WERI-Rb-1 (cell line): ENCODE data around the gene SHE.

Source experiments
- DNase-seq: peaks from one replicate; pipeline ENCODE4 v3.0.0-alpha.2; 2020
- H3K27ac ChIP-seq: fragments of 250-450 bp; sonication (Bioruptor Pico); 2 replicates; pipeline ENCODE4 v1.5.1; 2020; ENCODE audit warnings: mild to moderate bottlenecking, moderate library complexity
- H3K27me3 ChIP-seq: fragments of 250-450 bp; sonication (Bioruptor Pico); 2 replicates; pipeline ENCODE4 v1.5.1; 2021; ENCODE audit warnings: mild to moderate bottlenecking, low read depth, moderate library complexity; ENCODE audit not compliant: insufficient read depth, severe bottlenecking
- H3K36me3 ChIP-seq: fragments of 250-450 bp; sonication (Bioruptor Pico); 2 replicates; pipeline ENCODE4 v1.5.1; 2020; ENCODE audit warnings: mild to moderate bottlenecking, moderate library complexity
- H3K4me3 ChIP-seq: 2 replicates; pipeline ENCODE4 v1.5.1; 2011; ENCODE audit warnings: low read depth, mild to moderate bottlenecking, control low read depth, low read length
- H3K9me3 ChIP-seq: fragments of 250-450 bp; sonication (Bioruptor Pico); 2 replicates; pipeline ENCODE4 v1.5.1; 2021; ENCODE audit warnings: mild to moderate bottlenecking, moderate library complexity; ENCODE audit not compliant: severe bottlenecking
- TF ChIP-seq, protein P1 (sequence below): IDR thresholded peaks from 2 replicates; pipeline ENCODE4 v1.5.1; 2011; ENCODE audit warnings: low read depth, mild to moderate bottlenecking, control low read depth, inconsistent platforms, low read length

SHE gene

DNA sequence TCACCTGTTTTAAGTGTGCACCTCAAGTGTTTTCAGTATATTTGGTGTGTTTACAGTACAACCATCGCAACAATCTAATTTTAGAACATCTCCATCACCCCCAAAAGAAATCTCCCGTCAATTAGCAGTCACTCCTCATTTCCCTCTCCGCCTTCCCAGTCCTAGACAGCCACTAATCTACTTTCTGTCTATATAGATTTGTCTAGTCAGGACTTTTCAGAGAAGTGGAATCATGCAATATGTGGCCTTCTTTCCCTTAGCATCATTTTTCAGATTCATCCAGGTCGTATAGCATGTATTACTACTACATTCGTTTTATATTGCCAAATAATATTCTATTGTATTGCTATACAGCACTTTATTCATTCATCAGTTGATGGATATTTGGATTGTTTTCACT lies 1.7 kb upstream of the SHE start:
- Histone ChIP-seq H3K36me3 (no peaks in the 10 kb centered on the region), H3K27me3 (peaks cover 100% of the 10 kb centered on the region), H3K27ac (no peak overlapping the region), H3K9me3 (peaks cover 42% of the 10 kb centered on the region), H3K4me3 (no peak overlapping the region)
- DNase-seq = no peak
- TF ChIP-seq, protein P1, sequence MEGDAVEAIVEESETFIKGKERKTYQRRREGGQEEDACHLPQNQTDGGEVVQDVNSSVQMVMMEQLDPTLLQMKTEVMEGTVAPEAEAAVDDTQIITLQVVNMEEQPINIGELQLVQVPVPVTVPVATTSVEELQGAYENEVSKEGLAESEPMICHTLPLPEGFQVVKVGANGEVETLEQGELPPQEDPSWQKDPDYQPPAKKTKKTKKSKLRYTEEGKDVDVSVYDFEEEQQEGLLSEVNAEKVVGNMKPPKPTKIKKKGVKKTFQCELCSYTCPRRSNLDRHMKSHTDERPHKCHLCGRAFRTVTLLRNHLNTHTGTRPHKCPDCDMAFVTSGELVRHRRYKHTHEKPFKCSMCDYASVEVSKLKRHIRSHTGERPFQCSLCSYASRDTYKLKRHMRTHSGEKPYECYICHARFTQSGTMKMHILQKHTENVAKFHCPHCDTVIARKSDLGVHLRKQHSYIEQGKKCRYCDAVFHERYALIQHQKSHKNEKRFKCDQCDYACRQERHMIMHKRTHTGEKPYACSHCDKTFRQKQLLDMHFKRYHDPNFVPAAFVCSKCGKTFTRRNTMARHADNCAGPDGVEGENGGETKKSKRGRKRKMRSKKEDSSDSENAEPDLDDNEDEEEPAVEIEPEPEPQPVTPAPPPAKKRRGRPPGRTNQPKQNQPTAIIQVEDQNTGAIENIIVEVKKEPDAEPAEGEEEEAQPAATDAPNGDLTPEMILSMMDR = no peak

DNA sequence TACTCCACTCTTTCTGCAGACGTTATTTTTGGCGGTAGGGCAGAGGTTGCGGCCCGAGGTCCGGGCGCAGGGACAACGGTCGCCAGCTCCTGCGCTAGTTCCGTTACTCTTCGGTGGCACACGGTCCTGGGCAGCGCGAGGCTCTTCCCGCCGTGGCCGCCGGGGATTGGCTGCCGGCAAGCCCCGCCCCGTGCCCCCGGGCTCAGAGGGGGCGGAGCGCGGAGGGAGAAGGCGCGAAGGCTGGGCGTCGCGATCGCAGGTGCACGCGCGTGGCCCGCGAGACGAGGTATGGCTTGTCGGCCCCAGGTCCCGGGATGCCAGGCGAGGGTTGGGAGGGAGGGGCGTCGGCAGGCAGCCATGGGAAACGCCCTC lies 518 bp upstream of the SHE start:
- peaks cover 100% of the 10 kb centered on the region for H3K27me3 ChIP-seq

DNA sequence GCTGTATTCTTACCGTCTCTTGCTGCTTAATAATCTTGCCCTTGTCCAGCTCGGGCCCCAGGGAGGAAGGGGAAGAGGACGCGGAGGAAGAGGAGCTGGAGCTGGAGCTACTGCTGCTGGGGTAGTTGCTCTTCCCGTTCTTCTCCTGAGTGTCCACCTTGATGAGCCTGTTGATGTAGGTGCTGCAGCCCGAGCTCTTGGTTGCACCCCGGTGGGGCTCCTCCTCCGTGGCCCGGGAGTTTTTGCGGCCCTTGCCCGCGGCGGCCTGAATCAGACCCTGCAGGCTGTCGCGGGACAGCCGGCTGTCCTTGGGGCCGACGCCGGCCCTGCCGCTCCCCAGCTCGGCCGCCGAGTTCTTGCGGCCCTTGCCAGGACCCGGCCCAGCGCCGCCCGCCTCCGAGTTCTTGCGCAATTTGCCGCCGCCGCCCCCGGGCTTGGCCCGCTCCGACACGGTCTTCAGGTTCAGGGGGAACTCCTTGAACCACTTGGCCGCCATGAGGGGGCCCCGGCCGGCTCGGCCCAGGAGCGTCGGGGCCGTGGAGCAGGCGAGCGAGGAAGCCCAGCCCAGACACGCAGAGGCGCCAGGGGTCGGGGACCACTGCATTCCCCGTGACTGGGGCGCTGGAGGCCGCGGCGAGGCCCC lies 668 bp downstream of the SHE start:
- no peak overlapping the region for H3K27ac ChIP-seq
- no peak for DNase-seq
- H3K36me3 ChIP-seq = no peaks in the 10 kb centered on the region
- peaks cover 100% of the 10 kb centered on the region for H3K27me3 ChIP-seq
- TF ChIP-seq, protein P1 = no peak
- peak overlapping the region; percentile 3; the same call in 1 of the 2 replicates for H3K4me3 ChIP-seq
- peaks cover 39% of the 10 kb centered on the region for H3K9me3 ChIP-seq

More for the DNA sequence above, 518 bp upstream of the SHE start:
- TF ChIP-seq, protein P1 = no peak
- H3K4me3 ChIP-seq = no peak overlapping the region
- H3K27ac ChIP-seq = no peak overlapping the region
- DNase-seq = no peak
- H3K9me3 ChIP-seq = peaks cover 42% of the 10 kb centered on the region
- H3K36me3 ChIP-seq = no peaks in the 10 kb centered on the region

- Histone ChIP-seq H3K27me3 (peaks cover 100% of the 10 kb centered on the region), H3K4me3 (no peak overlapping the region), H3K9me3 (peaks cover 29% of the 10 kb centered on the region), H3K27ac (no peak overlapping the region), H3K36me3 (no peaks in the 10 kb centered on the region)
- TF ChIP-seq, protein P1 = no peak
- no peak for DNase-seq
These were observed 1.7 kb downstream of the SHE start for GRCh38 chr1:154500533-154500932.

GRCh38 chr1:154499446-154499845 lies 2.8 kb downstream of the SHE start:
- Histone ChIP-seq H3K27ac (no peak overlapping the region), H3K36me3 (no peaks in the 10 kb centered on the region), H3K27me3 (peaks cover 100% of the 10 kb centered on the region), H3K4me3 (no peak overlapping the region), H3K9me3 (peaks cover 28% of the 10 kb centered on the region)
- no peak for DNase-seq
- TF ChIP-seq, protein P1 = no peak
